H9 (cell line): ENCODE data around the gene FEM1C. TPM values are rescaled to one million over a fixed set of nuclear protein-coding genes. Genes with fewer than 3 reads are reported as not detected.
"Not testable (repeated sequence)": the region's sequence is repeated elsewhere in the genome, so short reads cannot be mapped to it uniquely, and the experiment has no call there.

Experiments used
- DNase-seq: peaks from one replicate; pipeline ENCODE4 v3.0.0-alpha.2; 2017
- H2AFZ ChIP-seq: one replicate; pipeline ENCODE4 v1.6.1; 2013; ENCODE audit warnings: mild to moderate bottlenecking, low read length, control low read depth, moderate library complexity
- H2AK5ac ChIP-seq: 2 replicates; pipeline ENCODE4 v1.6.1; 2013; ENCODE audit warnings: low read length, control low read depth, mixed read lengths; ENCODE audit not compliant: insufficient read length
- H2BK120ac ChIP-seq: one replicate; pipeline ENCODE4 v1.6.1; 2013; ENCODE audit warnings: low read depth, mild to moderate bottlenecking, low read length, control low read depth, inconsistent platforms; ENCODE audit not compliant: poor library complexity, severe bottlenecking
- H2BK12ac ChIP-seq: 2 replicates; pipeline ENCODE4 v1.6.1; 2013; ENCODE audit warnings: low read length, control low read depth, mixed read lengths, low read depth; ENCODE audit not compliant: insufficient read length
- H2BK15ac ChIP-seq: 2 replicates; pipeline ENCODE4 v1.6.1; 2013; ENCODE audit warnings: low read depth, low read length, control low read depth
- H2BK20ac ChIP-seq: one replicate; pipeline ENCODE4 v1.6.1; 2013; ENCODE audit warnings: low read depth, mild to moderate bottlenecking, low read length, control low read depth, inconsistent platforms; ENCODE audit not compliant: poor library complexity, severe bottlenecking
- H2BK5ac ChIP-seq: 2 replicates; pipeline ENCODE4 v1.6.1; 2013; ENCODE audit warnings: low read length, control low read depth, mixed read lengths; ENCODE audit not compliant: insufficient read length
- H3K14ac ChIP-seq: 2 replicates; pipeline ENCODE4 v1.6.1; 2013; ENCODE audit warnings: low read length, control low read depth; ENCODE audit not compliant: insufficient read depth
- H3K18ac ChIP-seq: 2 replicates; pipeline ENCODE4 v1.6.1; 2013; ENCODE audit warnings: low read depth, mild to moderate bottlenecking, mixed read lengths, low read length, control low read depth; ENCODE audit not compliant: insufficient read length
- H3K23ac ChIP-seq: 2 replicates; pipeline ENCODE4 v1.6.1; 2013; ENCODE audit warnings: low read length, control low read depth, mixed read lengths, low read depth; ENCODE audit not compliant: insufficient read length
- H3K23me2 ChIP-seq: 2 replicates; pipeline ENCODE4 v1.6.1; 2013; ENCODE audit warnings: low read depth, mild to moderate bottlenecking, mixed read lengths, low read length, control low read depth; ENCODE audit not compliant: insufficient read length, poor library complexity, severe bottlenecking
- H3K27ac ChIP-seq: 2 replicates; pipeline ENCODE4 v1.5.1; 2013; ENCODE audit warnings: low read length, control low read depth, mixed read lengths, low read depth; ENCODE audit not compliant: insufficient read length
- H3K27me3 ChIP-seq: 2 replicates; pipeline ENCODE4 v1.6.1; 2013; ENCODE audit warnings: low read length, control low read depth, inconsistent platforms; ENCODE audit not compliant: insufficient read depth
- H3K4ac ChIP-seq: 2 replicates; pipeline ENCODE4 v1.6.1; 2013; ENCODE audit warnings: low read depth, mild to moderate bottlenecking, control low read depth, inconsistent platforms, low read length, moderate library complexity
- H3K4me1 ChIP-seq: 2 replicates; pipeline ENCODE4 v1.6.1; 2013; ENCODE audit warnings: low read length, control low read depth, inconsistent platforms; ENCODE audit not compliant: insufficient read depth
- H3K4me2 ChIP-seq: 2 replicates; pipeline ENCODE4 v1.6.1; 2013; ENCODE audit warnings: low read length, control low read depth, mixed read lengths; ENCODE audit not compliant: insufficient read length, insufficient read depth
- H3K56ac ChIP-seq: 2 replicates; pipeline ENCODE4 v1.6.1; 2013; ENCODE audit warnings: low read depth, mild to moderate bottlenecking, mixed read lengths, low read length, control low read depth; ENCODE audit not compliant: insufficient read length
- H3K79me1 ChIP-seq: 2 replicates; pipeline ENCODE4 v1.6.1; 2013; ENCODE audit warnings: low read depth, mild to moderate bottlenecking, moderate library complexity, low read length, control low read depth, inconsistent platforms; ENCODE audit not compliant: insufficient read depth, poor library complexity, severe bottlenecking
- H3K79me2 ChIP-seq: 2 replicates; pipeline ENCODE4 v1.6.1; 2013; ENCODE audit warnings: low read length, control low read depth, inconsistent platforms; ENCODE audit not compliant: insufficient read depth
- H3K9ac ChIP-seq: 2 replicates; pipeline ENCODE4 v1.6.1; 2013; ENCODE audit warnings: low read length, control low read depth, mixed read lengths; ENCODE audit not compliant: insufficient read length; ENCODE audit errors: extremely low read depth
- H3K9me3 ChIP-seq: one replicate; pipeline ENCODE4 v1.6.1; 2013; ENCODE audit warnings: low read depth, low read length, inconsistent platforms; ENCODE audit not compliant: control insufficient read depth
- H3T11ph ChIP-seq: one replicate; pipeline ENCODE4 v1.6.1; 2013; ENCODE audit warnings: mild to moderate bottlenecking, low read length, control low read depth, inconsistent platforms
- H4K20me1 ChIP-seq: one replicate; pipeline ENCODE4 v1.6.1; 2013; ENCODE audit not compliant: control insufficient read depth, insufficient read length, insufficient read depth
- H4K5ac ChIP-seq: 2 replicates; pipeline ENCODE4 v1.6.1; 2013; ENCODE audit warnings: low read depth, mild to moderate bottlenecking, mixed read lengths, low read length, control low read depth; ENCODE audit not compliant: insufficient read length
- H4K8ac ChIP-seq: replicated peaks from 2 replicates; pipeline ENCODE4 v1.6.1; 2013; ENCODE audit warnings: low read length, control low read depth, mixed read lengths, low read depth; ENCODE audit not compliant: insufficient read length
- H4K91ac ChIP-seq: 2 replicates; pipeline ENCODE4 v1.6.1; 2013; ENCODE audit warnings: low read depth, mild to moderate bottlenecking, moderate library complexity, mixed read lengths, low read length, control low read depth; ENCODE audit not compliant: insufficient read length
- H3K27ac Mint-ChIP-seq, 3 experiments: 2 replicates in 2 of 3; 3 replicates in 1 of 3; pipeline ENCODE4 v1.8.0; 2020 to 2021; ENCODE audit warnings: mixed read lengths in 3 of 3, mild to moderate bottlenecking in 1 of 3, moderate library complexity in 1 of 3
- H3K27me3 Mint-ChIP-seq: 2 replicates; pipeline ENCODE4 v1.8.0; 2021; ENCODE audit warnings: low read depth, mild to moderate bottlenecking, moderate library complexity, mixed read lengths
- H3K36me3 Mint-ChIP-seq, 3 experiments: 2 replicates in 2 of 3; 3 replicates in 1 of 3; pipeline ENCODE4 v1.8.0; 2020 to 2021; ENCODE audit warnings: low read depth in 3 of 3, mixed read lengths in 3 of 3; ENCODE audit not compliant: insufficient read depth in 1 of 3
- H3K4me1 Mint-ChIP-seq, 2 experiments: 2 replicates each; pipeline ENCODE4 v1.8.0; 2020; ENCODE audit warnings: mixed read lengths in 2 of 2
- H3K4me3 Mint-ChIP-seq, 2 experiments: 2 replicates in 1 of 2; 3 replicates in 1 of 2; pipeline ENCODE4 v1.8.0; 2020 to 2021; ENCODE audit warnings: mild to moderate bottlenecking in 2 of 2, mixed read lengths in 2 of 2, moderate library complexity in 1 of 2
- H3K9me3 Mint-ChIP-seq, 2 experiments: 2 replicates in 1 of 2; 3 replicates in 1 of 2; pipeline ENCODE4 v1.8.0; 2020; ENCODE audit warnings: mild to moderate bottlenecking in 2 of 2, mixed read lengths in 2 of 2, moderate library complexity in 1 of 2
- whole genome bisulfite sequencing: extraction: QIAGEN DNeasy Blood & Tissue Kit; methylation state at CpG from one replicate; pipeline ENCODE4 v1.1.7; 2013; ENCODE audit warnings: missing lambda C conversion rate, low lambda C conversion rate, mixed read lengths; ENCODE audit not compliant: insufficient read length; ENCODE audit errors: extremely low coverage; 5-methylcytosine and 5-hydroxymethylcytosine counted together
- total RNA-seq: library from RNA; stranded (reverse); gene quantifications from 2 replicates; pipeline ENCODE4 v1.2.1, GENCODE V29; 2021
- TF ChIP-seq, protein P1 (sequence below): fragments of 200-600 bp; sonication (generic); conservative IDR thresholded peaks from 3 replicates; pipeline ENCODE4 v1.8.0; 2021; ENCODE audit warnings: antibody characterized with exemption, mild to moderate bottlenecking

FEM1C gene
- total RNA-seq, 1 experiment from 2014 or later: 15.2 TPM

DNA sequence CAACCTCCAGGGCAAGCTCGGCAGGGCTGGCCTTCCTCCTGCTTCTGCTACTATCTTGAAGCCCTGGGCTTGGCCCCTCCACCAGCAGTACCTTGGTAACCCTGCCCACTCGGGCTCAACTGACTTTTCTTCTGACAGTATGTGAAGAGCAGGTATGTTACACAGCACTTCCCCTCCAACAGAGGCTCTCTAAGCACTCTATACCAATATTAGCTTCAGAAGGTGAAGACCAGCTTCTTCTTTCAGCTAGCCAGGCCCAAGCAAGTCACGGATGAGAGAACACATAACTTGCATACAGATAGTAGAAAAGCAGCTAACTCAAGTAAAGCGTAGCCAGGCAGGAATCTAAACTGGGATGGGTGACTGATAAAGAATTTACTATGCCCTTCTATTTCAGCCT lies 64.3 kb downstream of the FEM1C start:
- no peak overlapping the region for H2BK120ac ChIP-seq
- TF ChIP-seq, protein P1, sequence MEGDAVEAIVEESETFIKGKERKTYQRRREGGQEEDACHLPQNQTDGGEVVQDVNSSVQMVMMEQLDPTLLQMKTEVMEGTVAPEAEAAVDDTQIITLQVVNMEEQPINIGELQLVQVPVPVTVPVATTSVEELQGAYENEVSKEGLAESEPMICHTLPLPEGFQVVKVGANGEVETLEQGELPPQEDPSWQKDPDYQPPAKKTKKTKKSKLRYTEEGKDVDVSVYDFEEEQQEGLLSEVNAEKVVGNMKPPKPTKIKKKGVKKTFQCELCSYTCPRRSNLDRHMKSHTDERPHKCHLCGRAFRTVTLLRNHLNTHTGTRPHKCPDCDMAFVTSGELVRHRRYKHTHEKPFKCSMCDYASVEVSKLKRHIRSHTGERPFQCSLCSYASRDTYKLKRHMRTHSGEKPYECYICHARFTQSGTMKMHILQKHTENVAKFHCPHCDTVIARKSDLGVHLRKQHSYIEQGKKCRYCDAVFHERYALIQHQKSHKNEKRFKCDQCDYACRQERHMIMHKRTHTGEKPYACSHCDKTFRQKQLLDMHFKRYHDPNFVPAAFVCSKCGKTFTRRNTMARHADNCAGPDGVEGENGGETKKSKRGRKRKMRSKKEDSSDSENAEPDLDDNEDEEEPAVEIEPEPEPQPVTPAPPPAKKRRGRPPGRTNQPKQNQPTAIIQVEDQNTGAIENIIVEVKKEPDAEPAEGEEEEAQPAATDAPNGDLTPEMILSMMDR: no peak

GRCh38 chr5:115479166-115479873 lies 65.3 kb downstream of the FEM1C start:
- not testable (repeated sequence) for H3K23ac ChIP-seq, H3K9me3 Mint-ChIP-seq, H3K9ac ChIP-seq, H2AFZ ChIP-seq, H2BK15ac ChIP-seq, H4K8ac ChIP-seq, H3K18ac ChIP-seq, H2BK20ac ChIP-seq, H3K4ac ChIP-seq, H2AK5ac ChIP-seq, H2BK120ac ChIP-seq, H3K4me1 Mint-ChIP-seq, H4K20me1 ChIP-seq, H3K36me3 Mint-ChIP-seq, H3K56ac ChIP-seq, H3K14ac ChIP-seq, H3T11ph ChIP-seq, H3K79me1 ChIP-seq, H3K27me3 Mint-ChIP-seq, H3K4me3 Mint-ChIP-seq, DNase-seq, H2BK12ac ChIP-seq, H3K27ac ChIP-seq, H3K4me2 ChIP-seq, H2BK5ac ChIP-seq, H3K9me3 ChIP-seq, H3K23me2 ChIP-seq, H3K27ac Mint-ChIP-seq, H4K5ac ChIP-seq, H4K91ac ChIP-seq, H3K79me2 ChIP-seq, H3K4me1 ChIP-seq, H3K27me3 ChIP-seq
- WGBS: no CpG with 5 or more reads among the region's 2 CpGs

More for the DNA sequence above, 64.3 kb downstream of the FEM1C start:
- Histone ChIP-seq H2AK5ac (no peak overlapping the region), H3K79me2 (no peaks in the 10 kb centered on the region), H3K27me3 (no peaks in the 10 kb centered on the region; the same call in 1 of the 2 replicates), H3K18ac (no peak overlapping the region), H2BK5ac (no peak overlapping the region), H2BK15ac (no peak overlapping the region), H4K8ac (no peak overlapping the region), H3K4me1 (no peaks in the 10 kb centered on the region), H3K23me2 (no peaks in the 10 kb centered on the region), H3K4me2 (no peak overlapping the region), H3K14ac (no peak overlapping the region), H3K27ac (no peak overlapping the region), H4K5ac (no peak overlapping the region), H2AFZ (no peak overlapping the region), H3K23ac (no peak overlapping the region), H3K9ac (no peak overlapping the region), H3K79me1 (no peaks in the 10 kb centered on the region), H4K20me1 (no peaks in the 10 kb centered on the region), H3K9me3 (no peaks in the 10 kb centered on the region), H2BK12ac (no peak overlapping the region), H2BK20ac (no peak overlapping the region), H3T11ph (no peak overlapping the region), H4K91ac (no peak overlapping the region), H3K56ac (no peak overlapping the region), H3K4ac (no peak overlapping the region)
- WGBS: no CpG with 5 or more reads among the region's 4 CpGs
- Mint-ChIP-seq H3K4me1 (no peaks in the 10 kb centered on the region), H3K27ac (no peak overlapping the region), H3K9me3 (no peaks in the 10 kb centered on the region), H3K27me3 (no peaks in the 10 kb centered on the region; the same call in 1 of the 2 replicates), H3K36me3 (no peaks in the 10 kb centered on the region; a peak in 1 of 7 replicates), H3K4me3 (no peak overlapping the region)
- DNase-seq: no peak
